Osteoblast (primary cell): ENCODE data around the gene IFT25. TPM values are rescaled to one million over a fixed set of nuclear protein-coding genes. Genes with fewer than 3 reads are reported as not detected.

Source experiments
- DNase-seq: peaks from one replicate; pipeline ENCODE4 v3.0.0; 2011; ENCODE audit warnings: low spot score, mixed read lengths; ENCODE audit not compliant: insufficient read length; ENCODE audit errors: missing footprints
- H2AFZ ChIP-seq: 2 replicates; pipeline ENCODE4 v1.6.0; 2011; ENCODE audit warnings: mild to moderate bottlenecking, low read length
- H3K27ac ChIP-seq: 2 replicates; pipeline ENCODE4 v1.5.1; 2011; ENCODE audit warnings: mild to moderate bottlenecking, low read depth, low read length, moderate library complexity
- H3K27me3 ChIP-seq: 2 replicates; pipeline ENCODE4 v1.6.0; 2012; ENCODE audit warnings: mild to moderate bottlenecking, control low read depth, inconsistent platforms, low read length, moderate library complexity; ENCODE audit not compliant: insufficient read depth
- H3K36me3 ChIP-seq: 2 replicates; pipeline ENCODE4 v1.5.1; 2011; ENCODE audit warnings: mild to moderate bottlenecking, low read length, control low read depth, moderate library complexity; ENCODE audit not compliant: insufficient read depth
- H3K4me1 ChIP-seq: 2 replicates; pipeline ENCODE4 v1.5.1; 2011; ENCODE audit warnings: mild to moderate bottlenecking, low read length, control low read depth, moderate library complexity; ENCODE audit not compliant: insufficient read depth
- H3K4me2 ChIP-seq: 2 replicates; pipeline ENCODE4 v1.6.0; 2011; ENCODE audit warnings: mild to moderate bottlenecking, low read length; ENCODE audit not compliant: insufficient read depth
- H3K4me3 ChIP-seq: fragments of 200-600 bp; sonication (generic); 3 replicates; pipeline ENCODE4 v1.5.1; 2012; ENCODE audit warnings: mild to moderate bottlenecking, low read length, inconsistent platforms; ENCODE audit not compliant: insufficient read depth
- H3K79me2 ChIP-seq: 2 replicates; pipeline ENCODE4 v1.6.0; 2012; ENCODE audit warnings: mild to moderate bottlenecking, low read length, control low read depth, inconsistent platforms; ENCODE audit not compliant: insufficient read depth
- H3K9me3 ChIP-seq: 2 replicates; pipeline ENCODE4 v1.5.1; 2011; ENCODE audit warnings: low read depth, low read length, control low read depth
- H4K20me1 ChIP-seq: 2 replicates; pipeline ENCODE4 v1.6.0; 2012; ENCODE audit warnings: mild to moderate bottlenecking, low read length, control low read depth; ENCODE audit not compliant: insufficient read depth
- CTCF ChIP-seq: IDR thresholded peaks from 2 replicates; pipeline ENCODE4 v1.5.1; 2011; ENCODE audit warnings: mild to moderate bottlenecking, low read depth, low read length, moderate library complexity; ENCODE audit errors: extremely low read depth
- total RNA-seq: library from RNA; depleted of rRNA; stranded (reverse); fragments of >200 nt; gene quantifications from 2 replicates; pipeline ENCODE4 v1.2.3, GENCODE V29; 2012

The IFT25 gene
- total RNA-seq, 1 donor: 21.7 TPM

GRCh38 chr1:53946252-53947171, 1.0 kb upstream of the IFT25 start, which contains the start of gene LRRC42:
Gene LRRC42, plus strand, starts transcription at chr1:53946350. Its CDS starts 5,650 bp downstream, at chr1:53952000.
- peaks cover 83% of the 10 kb centered on the region for H3K79me2 ChIP-seq
- H3K4me3 ChIP-seq: peak within 1 kb of the TSS; percentile 88
- peak; percentile 99 for DNase-seq
- TF ChIP-seq CTCF: no peak
- peak within 1 kb of the TSS; percentile 90 for H3K4me2 ChIP-seq
- no peaks in the 10 kb centered on the region for H3K36me3 ChIP-seq
- H3K27ac ChIP-seq: peak within 1 kb of the TSS; percentile 87
- H3K9me3 ChIP-seq: no peaks in the 10 kb centered on the region
- H3K4me1 ChIP-seq: peaks cover 19% of the 10 kb centered on the region
- H4K20me1 ChIP-seq: peaks cover 14% of the 10 kb centered on the region
- no peaks in the 10 kb centered on the region for H3K27me3 ChIP-seq
- peak within 1 kb of the TSS; percentile 89 for H2AFZ ChIP-seq

- H3K4me2 ChIP-seq: peak overlapping the region; percentile 90
- H3K4me3 ChIP-seq: peak overlapping the region; percentile 88
- no peaks in the 10 kb centered on the region for H3K36me3 ChIP-seq
- no peak for DNase-seq
- peak overlapping the region; percentile 87 for H3K27ac ChIP-seq
- peak overlapping the region; percentile 89 for H2AFZ ChIP-seq
- peaks cover 19% of the 10 kb centered on the region for H3K4me1 ChIP-seq
- H4K20me1 ChIP-seq: peaks cover 10% of the 10 kb centered on the region
- no peaks in the 10 kb centered on the region for H3K27me3 ChIP-seq
- peaks cover 73% of the 10 kb centered on the region for H3K79me2 ChIP-seq
- H3K9me3 ChIP-seq: no peaks in the 10 kb centered on the region
- no peak for TF ChIP-seq CTCF
Observed at GRCh38 chr1:53945183-53945432, 391 bp downstream of the IFT25 start.

- Histone ChIP-seq H3K4me1 (peaks cover 19% of the 10 kb centered on the region), H4K20me1 (peaks cover 6% of the 10 kb centered on the region), H3K27ac (peak overlapping the region; percentile 87), H3K79me2 (peaks cover 72% of the 10 kb centered on the region), H2AFZ (peak overlapping the region; percentile 89), H3K36me3 (no peaks in the 10 kb centered on the region), H3K27me3 (no peaks in the 10 kb centered on the region), H3K4me2 (peak overlapping the region; percentile 90), H3K9me3 (no peaks in the 10 kb centered on the region), H3K4me3 (peak overlapping the region; percentile 88)
- TF ChIP-seq CTCF: no peak
- DNase-seq: peak; percentile 84
Observed at GRCh38 chr1:53944469-53945182, 873 bp downstream of the IFT25 start.

GRCh38 chr1:53943490-53944043, 1.9 kb downstream of the IFT25 start:
- peaks cover 61% of the 10 kb centered on the region for H3K79me2 ChIP-seq

More at GRCh38 chr1:53943490-53944043, 1.9 kb downstream of the IFT25 start:
- Histone ChIP-seq H3K9me3 (no peaks in the 10 kb centered on the region), H3K4me3 (no peak overlapping the region), H2AFZ (no peak overlapping the region), H3K4me2 (no peak overlapping the region), H3K36me3 (no peaks in the 10 kb centered on the region), H3K4me1 (peaks cover 20% of the 10 kb centered on the region), H4K20me1 (no peaks in the 10 kb centered on the region), H3K27ac (no peak overlapping the region), H3K27me3 (no peaks in the 10 kb centered on the region)
- TF ChIP-seq CTCF: no peak
- DNase-seq: no peak
